ENCODE measurements around the gene MLLT3.
"Not testable (repeated sequence)": the region's sequence is repeated elsewhere in the genome, so short reads cannot be mapped to it uniquely, and the experiment has no call there.

Gene MLLT3

DNA sequence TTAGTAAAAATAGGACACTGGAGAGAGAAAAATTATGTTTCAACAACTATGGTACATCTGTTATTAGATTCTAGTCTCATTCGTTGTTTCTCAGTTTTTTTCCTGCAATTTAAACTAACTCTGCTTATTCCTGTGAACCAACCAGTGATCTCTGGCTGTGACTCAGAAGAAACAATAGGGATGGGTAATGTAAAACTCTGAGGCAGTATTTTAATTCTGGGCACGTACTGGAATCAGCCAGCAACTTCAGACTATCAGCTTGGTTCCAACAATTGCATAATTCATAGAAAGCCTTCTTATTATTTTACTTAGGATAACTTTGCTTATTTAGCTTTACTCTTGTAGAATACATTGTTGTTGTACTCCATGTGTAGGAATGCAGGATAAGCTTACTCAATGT lies 28.8 kb downstream of the MLLT3 start:
- DNase-seq = no peak

DNA sequence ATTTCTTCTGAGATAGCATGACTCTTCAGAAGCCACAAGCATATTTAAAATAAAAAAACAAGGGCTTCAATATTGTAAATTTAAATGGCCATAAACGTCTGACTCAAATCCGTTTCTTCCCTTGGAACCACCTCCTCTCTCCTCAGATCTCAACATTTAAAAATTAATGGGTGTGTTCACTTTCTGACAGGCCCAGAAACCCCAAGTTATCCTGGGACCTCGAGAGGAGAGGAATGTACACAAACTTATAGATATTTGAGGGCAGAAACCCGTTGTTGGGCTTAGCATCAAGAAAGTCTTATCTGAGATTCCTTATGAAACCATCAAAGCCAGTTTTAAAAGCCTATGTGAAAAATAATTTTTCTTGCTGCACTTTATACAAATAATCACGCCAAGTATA lies 29.2 kb downstream of the MLLT3 start:
- no peak for DNase-seq

GRCh38 chr9:20592673-20593072 lies 29.6 kb downstream of the MLLT3 start:
- DNase-seq = no peak

DNA sequence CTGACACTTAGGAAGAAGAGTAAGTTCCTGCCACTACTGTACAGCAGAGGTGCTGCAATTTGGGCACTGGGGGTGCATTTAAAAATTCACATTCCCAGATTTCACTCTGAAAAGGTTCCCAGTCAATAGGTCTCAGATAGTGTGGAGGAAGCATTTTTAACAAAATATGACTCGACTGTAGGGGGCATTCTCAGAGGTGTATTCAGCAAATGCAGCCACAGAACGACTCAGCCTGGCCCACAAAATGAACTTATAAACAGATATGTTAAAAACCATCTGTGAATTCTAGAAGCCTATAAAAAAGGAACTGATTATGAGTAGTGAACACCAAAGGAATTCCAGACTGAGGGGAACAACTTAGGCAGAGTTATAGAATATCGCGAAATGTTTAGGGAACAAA lies 31.1 kb downstream of the MLLT3 start:
- DNase-seq = no peak

DNA sequence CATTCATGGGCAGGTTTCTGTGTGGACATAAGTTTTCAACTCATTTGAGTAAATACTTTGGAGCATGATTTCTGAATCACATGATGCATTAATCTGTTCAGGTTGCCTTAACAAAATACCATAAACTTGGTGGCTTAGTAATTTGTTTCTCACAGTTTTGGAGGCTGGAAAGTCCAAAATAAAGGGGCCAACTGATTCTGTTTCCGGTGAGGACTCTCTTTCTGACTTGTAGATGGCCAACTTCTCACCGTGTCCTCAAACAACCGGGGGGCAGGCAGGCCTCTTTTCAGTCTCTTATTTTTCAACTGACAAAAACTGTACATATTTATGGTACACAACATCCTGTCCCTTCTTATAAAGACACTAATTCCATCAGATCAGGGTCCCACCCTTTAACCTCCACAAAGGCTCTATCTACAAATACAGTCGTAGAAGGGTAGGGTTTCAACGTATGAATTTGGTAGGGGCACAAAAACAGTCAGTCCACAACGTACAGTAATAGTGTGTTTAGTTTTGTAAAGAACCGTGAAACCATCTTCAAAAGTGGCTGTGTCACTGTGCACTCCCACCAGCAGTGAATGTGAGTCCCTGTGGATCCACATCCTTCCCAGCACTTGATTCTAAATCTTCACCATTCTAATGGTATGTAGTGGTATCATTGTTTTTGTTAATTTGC lies 37.2 kb downstream of the MLLT3 start:
- DNase-seq = no peak

DNA sequence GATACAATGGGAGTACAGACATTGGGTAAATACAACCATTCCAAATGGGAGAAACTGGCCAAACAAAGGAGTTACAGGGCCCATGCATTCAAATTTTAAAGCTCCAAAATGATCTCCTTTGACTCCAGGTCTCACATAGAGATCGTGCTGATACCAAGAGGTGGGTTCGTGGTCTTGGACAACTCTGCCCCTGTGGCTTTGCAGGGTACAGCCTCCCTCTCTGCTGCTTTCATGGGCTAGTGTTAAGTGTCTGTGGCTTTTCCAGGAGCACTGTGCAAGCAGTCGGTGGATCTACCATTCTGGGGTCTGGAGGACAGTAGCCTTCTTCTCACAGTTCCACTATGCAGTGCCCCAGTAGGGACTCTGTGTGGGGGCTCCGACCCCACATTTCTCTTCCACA lies 39.2 kb downstream of the MLLT3 start:
- not testable (repeated sequence) for DNase-seq

DNA sequence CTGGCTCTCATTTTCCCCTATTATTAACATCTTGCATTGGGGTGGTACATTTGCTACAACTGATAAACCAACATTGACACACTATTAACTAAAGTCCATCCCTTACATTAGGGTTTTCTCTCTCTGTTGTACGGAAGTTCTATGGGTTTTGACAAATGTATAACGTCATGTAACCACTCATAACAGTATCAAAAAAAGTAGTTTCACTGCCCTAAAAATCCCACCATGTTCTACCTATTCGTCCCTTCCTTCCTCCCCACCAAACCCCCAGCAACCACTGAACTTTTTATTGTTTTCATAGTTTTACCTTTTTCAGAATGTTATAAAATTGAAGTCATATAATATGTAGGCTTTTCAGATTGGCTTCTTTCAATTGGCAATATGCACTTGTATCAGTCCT lies 40.1 kb downstream of the MLLT3 start:
- no peak for DNase-seq

DNA sequence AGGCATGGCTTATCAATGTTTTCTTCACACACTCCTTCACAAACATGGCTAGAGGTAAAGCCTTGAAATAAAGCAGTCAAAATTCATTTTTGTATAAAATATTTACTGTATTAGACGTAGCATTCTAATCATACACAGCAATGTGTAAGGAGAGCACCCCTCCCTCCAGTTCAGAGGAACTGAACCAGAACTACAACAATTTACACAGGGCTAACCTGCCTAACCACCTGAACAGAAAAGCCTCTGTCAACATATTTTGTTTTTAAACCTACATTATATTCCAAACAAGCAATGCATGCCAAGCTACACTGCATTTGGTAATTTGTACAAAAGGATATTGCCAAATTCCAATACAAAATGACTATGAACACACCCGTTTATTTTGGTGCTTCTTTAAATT lies 41.6 kb downstream of the MLLT3 start:
- DNase-seq = no peak

- no peak for DNase-seq
Observed at GRCh38 chr9:20579524-20580314, 42.6 kb downstream of the MLLT3 start.

- no peak for DNase-seq
Observed at GRCh38 chr9:20573023-20573422, 49.3 kb downstream of the MLLT3 start.

DNA sequence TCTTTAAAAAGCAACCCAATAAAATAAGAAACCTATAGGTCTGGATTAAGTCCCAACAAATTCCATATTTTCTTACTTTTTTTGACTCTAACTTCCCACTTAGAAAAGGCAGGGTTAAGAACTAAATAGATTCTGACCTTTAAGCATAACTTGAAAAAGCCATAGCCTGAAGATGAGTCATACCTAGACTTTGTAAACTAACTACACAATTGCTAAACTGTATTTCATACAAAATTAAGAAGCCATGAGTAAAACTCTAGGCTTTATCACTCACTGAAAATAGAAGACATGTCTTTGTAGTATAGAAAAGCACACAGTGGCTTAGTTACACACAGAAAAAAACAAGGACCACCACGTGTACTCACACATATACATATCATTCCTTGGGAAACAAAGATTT lies 51.5 kb downstream of the MLLT3 start:
- DNase-seq = no peak

GRCh38 chr9:20570087-20570486 lies 52.2 kb downstream of the MLLT3 start:
- no peak for DNase-seq

DNA sequence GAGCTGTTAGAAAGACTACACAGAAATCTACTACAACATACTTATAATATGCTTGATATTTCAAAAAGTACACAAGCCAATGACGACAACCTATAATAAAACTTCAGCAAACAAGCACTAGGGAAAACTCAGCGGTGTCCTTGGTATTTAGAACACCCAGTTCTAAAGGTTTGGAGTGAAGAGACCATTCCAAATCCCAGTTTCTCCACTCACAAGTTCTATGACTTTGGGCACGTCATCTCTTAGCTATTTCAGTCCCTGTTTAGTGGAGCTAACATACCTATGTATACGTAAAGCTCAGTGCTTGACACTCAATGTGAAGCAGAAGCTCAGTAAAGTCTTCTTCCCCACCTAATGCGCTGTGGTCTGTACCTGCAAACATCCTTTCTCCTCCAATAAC lies 52.8 kb downstream of the MLLT3 start:
- DNase-seq = no peak

DNA sequence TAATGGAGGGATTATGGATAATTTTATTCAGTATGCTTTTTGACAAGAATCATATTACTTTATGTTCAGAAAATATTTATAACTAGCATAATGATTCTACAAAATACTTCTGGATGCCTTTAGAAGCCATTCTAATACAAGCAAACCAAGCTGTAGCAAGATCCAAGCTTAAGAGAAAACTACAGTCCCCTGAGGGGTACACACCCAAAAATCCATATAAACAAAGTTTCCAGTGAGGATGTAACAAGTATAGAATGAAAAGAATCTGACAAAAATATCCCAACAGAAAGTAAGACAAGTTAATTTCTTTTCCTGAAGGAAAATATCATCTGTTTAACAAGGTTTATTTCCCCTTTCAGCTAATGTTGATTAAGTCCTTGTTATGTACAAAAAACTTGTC lies 53.9 kb downstream of the MLLT3 start:
- DNase-seq = no peak

- no peak for DNase-seq
Observed at GRCh38 chr9:20566401-20566800, 55.9 kb downstream of the MLLT3 start.

DNA sequence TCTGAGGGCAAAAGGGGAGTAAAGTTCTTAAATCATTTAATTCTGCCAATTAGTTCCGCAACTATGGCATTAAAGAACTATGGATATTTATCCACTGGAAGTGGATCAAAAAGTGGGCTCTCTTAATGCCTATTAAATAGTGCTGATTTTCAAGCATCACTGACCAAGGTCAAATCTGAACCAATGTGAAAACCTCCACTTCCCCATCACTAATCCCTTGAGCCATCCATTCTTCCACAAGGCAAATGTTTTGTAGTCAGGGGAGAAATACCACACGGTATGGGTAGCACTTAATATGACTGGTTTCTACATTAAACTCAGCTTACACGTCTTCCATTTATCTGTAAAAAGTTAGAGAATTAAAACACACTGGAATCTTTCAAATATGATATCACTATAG lies 57.6 kb downstream of the MLLT3 start:
- no peak for DNase-seq

- no peak for DNase-seq
Observed at GRCh38 chr9:20563917-20564316, 58.4 kb downstream of the MLLT3 start.

- DNase-seq = no peak
Observed at GRCh38 chr9:20562051-20562450, 60.2 kb downstream of the MLLT3 start.

DNA sequence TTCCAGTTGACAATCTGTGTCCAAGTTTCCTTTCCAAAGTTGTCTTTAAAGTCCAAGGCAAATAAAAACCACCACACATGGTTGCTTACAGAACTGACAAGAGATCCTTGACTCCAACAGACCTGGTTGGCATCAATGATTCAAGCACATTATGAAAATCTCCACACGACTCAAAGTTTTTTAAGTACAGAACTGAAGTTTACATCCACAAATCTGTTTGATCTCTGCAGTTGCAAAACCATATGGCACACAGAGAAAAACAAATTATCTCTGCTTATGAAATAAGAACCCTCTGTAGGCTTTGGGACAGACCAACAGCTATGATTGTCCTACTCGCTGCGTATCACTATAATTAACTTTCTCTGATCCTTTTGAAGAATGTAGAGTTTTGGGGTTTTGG lies 60.8 kb downstream of the MLLT3 start:
- peak in 1 of 2 experiments; percentile 32 for DNase-seq

DNA sequence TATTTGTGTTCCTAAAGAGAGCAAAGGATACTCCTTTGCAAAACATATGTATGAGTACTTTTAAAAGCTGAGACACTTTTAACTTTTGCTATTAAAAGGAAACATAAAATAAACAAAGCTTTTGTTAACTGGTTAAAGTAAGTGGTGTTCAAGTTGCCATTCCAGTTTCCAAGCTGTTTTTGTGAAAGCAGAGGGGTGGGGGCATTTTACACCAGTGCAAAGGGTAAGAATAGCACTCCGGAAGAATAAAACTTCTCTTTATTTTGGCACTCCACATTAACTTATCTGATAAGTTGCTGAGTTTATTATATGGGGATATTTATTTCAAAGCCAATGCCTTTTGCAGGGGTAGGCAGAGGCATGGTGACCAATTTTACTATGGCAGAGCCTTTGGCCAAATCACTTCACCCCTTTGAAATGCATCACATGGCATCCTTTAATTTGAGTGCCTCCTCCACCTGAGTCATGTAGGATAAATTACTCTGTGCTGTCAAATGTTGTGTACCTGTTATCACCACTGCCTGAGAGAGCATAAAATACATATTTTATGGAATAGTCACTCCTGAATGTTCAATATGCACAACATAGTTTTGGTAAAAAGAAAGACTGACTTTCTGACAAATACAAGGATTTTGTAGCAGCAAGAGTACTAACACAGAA lies 62.9 kb downstream of the MLLT3 start:
- no peak for DNase-seq

DNA sequence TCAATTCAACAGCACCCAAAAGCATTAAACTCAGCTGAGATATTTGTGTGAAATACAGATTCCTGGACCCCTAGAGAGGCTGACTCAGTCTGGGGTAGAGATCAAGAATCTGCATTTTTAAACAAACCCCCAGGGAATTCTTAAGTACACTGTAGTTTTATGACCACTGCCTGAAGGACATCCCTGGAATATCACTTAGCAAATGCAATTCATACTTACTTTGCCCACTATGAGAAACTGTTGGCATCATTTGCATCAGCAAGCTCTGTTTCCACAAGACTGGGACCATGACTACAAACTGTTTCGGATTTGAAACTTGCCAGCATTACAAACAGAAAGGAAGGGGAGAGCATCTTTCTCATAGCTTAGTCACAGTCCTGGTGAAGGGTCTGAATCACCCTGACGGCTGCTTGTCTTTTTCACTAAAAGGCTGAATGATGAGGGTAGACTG lies 63.7 kb downstream of the MLLT3 start:
- no peak for DNase-seq

DNA sequence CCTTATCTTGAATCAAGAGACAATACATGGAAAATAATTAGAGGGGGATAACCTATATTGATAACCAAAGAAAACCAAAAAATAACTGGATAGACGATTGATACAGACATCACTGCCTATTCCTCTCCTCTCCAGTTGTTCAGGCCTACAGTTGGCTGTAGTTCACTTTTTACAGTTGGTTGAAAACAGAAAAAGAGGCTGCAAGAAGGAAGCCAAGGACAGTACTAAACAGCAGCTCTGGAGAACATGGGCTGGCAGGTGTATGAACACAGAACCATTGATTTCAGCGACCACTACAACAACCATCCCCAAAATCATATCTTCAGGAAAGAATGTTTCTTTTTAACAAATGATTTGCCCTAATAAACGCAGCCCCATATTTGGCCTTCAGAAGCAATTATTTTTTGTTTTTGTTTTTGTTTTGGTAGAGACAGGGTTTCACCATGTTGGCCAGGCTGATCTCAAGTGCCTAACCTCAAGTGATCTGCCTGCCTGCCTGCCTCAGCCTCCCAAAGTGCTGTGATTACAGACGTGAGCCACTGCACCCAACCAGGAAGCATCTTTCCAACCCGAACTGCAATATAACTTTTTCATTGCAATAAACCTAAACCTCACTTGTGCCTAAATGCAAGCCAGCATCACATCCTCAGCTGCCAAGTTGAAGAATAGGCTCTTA lies 64.3 kb downstream of the MLLT3 start:
- DNase-seq = no peak

GRCh38 chr9:20557285-20557684 lies 65.0 kb downstream of the MLLT3 start:
- DNase-seq = no peak
